ENCODE measurements around the gene TREML1.

GRCh38 chr6:41174610-41175009, 20.5 kb upstream of the TREML1 start:
- TF ChIP-seq, protein P1, sequence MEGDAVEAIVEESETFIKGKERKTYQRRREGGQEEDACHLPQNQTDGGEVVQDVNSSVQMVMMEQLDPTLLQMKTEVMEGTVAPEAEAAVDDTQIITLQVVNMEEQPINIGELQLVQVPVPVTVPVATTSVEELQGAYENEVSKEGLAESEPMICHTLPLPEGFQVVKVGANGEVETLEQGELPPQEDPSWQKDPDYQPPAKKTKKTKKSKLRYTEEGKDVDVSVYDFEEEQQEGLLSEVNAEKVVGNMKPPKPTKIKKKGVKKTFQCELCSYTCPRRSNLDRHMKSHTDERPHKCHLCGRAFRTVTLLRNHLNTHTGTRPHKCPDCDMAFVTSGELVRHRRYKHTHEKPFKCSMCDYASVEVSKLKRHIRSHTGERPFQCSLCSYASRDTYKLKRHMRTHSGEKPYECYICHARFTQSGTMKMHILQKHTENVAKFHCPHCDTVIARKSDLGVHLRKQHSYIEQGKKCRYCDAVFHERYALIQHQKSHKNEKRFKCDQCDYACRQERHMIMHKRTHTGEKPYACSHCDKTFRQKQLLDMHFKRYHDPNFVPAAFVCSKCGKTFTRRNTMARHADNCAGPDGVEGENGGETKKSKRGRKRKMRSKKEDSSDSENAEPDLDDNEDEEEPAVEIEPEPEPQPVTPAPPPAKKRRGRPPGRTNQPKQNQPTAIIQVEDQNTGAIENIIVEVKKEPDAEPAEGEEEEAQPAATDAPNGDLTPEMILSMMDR (IDR thresholded peaks at IDR 0.05; ENCODE audit: low read depth, low read length, poor library complexity, severe bottlenecking) = no peak
- TF ChIP-seq EZH2phosphoT487 (IDR thresholded peaks at IDR 0.05; ENCODE audit: borderline replicate concordance, low read length) = no peak
